GM12864 (cell line): ENCODE measurements around the gene TNFRSF19.
"Not testable (repeated sequence)": the region's sequence is repeated elsewhere in the genome, so short reads cannot be mapped to it uniquely, and the experiment has no call there.

Source experiments
- DNase-seq: peaks from one replicate; pipeline ENCODE4 v3.0.0-alpha.2; 2011; ENCODE audit warnings: low read depth
- H3K4me3 ChIP-seq: 2 replicates; pipeline ENCODE4 v1.5.1; 2011; ENCODE audit warnings: mild to moderate bottlenecking, low read depth, low read length, control low read depth
- CTCF ChIP-seq: IDR thresholded peaks from 2 replicates; pipeline ENCODE4 v1.5.1; 2011; ENCODE audit warnings: low read depth, mild to moderate bottlenecking, moderate library complexity, low read length, control low read depth, inconsistent platforms; ENCODE audit errors: missing control alignments

The TNFRSF19 gene

DNA sequence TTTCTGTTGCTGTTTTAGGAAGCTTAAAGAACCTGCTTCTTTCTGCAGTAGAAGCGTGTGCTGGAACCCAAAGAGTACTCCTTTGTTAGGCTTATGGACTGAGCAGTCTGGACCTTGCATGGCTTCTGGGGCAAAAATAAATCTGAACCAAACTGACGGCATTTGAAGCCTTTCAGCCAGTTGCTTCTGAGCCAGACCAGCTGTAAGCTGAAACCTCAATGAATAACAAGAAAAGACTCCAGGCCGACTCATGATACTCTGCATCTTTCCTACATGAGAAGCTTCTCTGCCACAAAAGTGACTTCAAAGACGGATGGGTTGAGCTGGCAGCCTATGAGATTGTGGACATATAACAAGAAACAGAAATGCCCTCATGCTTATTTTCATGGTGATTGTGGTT lies 103.1 kb downstream of the TNFRSF19 start:
- no peak overlapping the region for H3K4me3 ChIP-seq
- DNase-seq = no peak
- no peak for TF ChIP-seq CTCF

- TF ChIP-seq CTCF = no peak
- no peak for DNase-seq
- no peak overlapping the region for H3K4me3 ChIP-seq
These were observed 103.8 kb downstream of the TNFRSF19 start for GRCh38 chr13:23673867-23674605.

DNA sequence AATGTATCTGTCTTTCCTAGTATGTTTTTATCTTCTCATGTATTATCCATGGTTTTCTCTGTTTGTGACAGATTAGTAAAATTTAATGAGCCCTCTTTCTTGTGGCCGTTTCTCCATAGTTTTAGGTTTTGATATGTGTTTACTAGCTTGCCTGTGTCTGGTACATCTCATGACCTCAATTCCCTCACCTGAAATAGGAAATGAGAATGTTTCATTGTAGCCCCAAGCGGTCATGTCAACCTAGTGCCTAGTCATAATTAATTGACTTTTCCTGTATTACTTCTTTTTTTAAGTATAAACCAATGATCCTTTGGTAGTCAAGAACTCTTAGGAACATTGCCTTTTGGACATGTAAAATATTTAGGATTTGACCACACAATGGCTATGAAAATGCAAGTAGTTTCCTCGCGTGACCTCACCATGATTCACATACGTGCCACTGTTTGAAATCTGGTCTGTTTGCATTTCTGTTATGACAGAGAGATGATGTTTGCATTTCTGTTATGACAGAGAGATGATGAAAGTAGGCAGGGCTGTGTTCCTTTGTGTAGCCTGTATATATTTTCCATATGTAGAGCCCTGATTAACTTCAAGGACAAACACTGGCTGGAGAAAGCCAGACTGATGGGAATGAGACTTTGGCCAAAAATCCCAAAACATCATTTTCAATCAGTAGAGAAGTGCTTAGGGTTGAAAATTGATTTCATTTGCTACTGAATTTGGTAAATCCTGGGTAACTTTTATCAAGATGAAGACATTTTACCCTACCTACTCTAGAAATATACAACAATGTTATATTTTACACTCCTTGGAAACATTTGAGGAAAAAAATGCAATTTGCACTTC lies 104.8 kb downstream of the TNFRSF19 start:
- DNase-seq = no peak
- no peak for TF ChIP-seq CTCF
- no peak overlapping the region for H3K4me3 ChIP-seq

GRCh38 chr13:23677679-23678288 lies 107.6 kb downstream of the TNFRSF19 start:
- not testable (repeated sequence) for H3K4me3 ChIP-seq, DNase-seq

GRCh38 chr13:23678795-23679194 lies 108.6 kb downstream of the TNFRSF19 start:
- H3K4me3 ChIP-seq = no peak overlapping the region
- no peak for TF ChIP-seq CTCF
- DNase-seq = no peak

DNA sequence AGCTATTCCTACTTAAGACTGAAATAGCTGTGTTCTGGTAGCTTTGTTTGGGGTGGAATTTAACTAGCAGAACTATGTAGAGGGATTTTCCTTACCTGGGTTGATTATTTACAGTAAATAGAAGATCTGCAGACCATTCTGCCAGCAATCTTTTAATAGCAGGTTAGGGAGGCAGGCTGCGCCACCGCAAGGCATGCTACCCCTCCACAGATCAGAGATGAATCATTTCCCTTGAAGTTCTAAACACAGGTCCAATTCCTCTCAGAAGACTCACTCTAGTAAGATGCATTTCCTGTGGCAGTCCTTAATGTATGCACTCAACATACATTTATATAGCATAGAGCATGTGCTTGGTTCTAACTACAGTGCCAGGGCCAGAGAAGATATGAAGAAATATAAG lies 109.0 kb downstream of the TNFRSF19 start:
- TF ChIP-seq CTCF = no peak
- H3K4me3 ChIP-seq = no peak overlapping the region
- no peak for DNase-seq

DNA sequence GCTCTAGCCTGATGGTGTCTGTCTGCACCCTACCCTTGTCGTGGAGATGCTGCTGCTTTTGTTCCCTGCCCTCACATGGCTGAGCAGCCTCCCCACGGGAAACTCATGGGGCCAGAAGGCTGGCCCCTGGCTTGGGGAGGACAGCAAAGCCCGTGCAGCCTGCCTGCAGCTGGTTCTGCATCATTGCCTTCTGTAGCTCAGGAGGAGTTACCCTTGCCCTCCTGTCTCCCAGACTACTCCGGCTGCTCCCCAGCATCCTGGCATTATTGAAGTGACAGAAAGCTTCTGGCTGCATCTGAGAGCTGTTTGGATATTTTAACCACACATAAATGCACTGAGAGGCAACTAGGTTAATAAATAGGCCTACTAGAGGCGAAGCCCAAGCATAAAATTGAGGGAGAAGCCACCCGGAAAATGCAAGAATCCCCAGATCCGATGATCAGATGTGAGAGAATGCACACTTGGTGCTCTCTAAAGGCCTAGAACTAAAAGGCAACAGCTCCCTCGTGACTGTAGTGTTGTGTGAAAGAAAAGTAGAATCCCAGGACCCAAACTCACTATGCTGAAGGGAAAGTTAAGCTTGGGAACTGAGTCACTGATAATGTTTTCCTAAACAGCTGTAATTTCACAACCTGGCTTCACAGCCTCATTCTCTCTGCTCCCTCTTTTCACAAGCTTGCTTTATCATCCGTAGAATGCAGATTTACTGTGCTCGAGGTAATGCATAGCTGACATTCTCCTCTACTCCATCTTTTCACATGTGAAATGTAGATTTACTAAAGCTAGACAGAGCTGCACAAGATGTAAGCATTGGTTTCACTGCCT lies 110.8 kb downstream of the TNFRSF19 start:
- TF ChIP-seq CTCF = no peak
- no peak for DNase-seq
- H3K4me3 ChIP-seq = no peak overlapping the region
